Tibial nerve (tissue), 4 donors: Measurements from ENCODE around the gene FBXL20. TPM values are rescaled to one million over a fixed set of nuclear protein-coding genes. Genes with fewer than 3 reads are reported as not detected.
A peak's percentile ranks its signal among the peaks of the same experiment; 100 is the strongest.

Experiments used
- DNase-seq, 2 donors: peaks; one replicate each; pipeline ENCODE4 v3.0.0-alpha.2; 2019; ENCODE audit warnings: low spot score in 2 of 2
- H3K27ac ChIP-seq, 4 donors: fragments of 200-600 bp; sonication (generic) in 3 of 4; one replicate each; pipeline ENCODE4 v1.5.1; 2017 to 2019; ENCODE audit warnings: mild to moderate bottlenecking in 1 of 4
- H3K27me3 ChIP-seq, 2 donors: fragments of 200-600 bp; sonication (generic) in 1 of 2; one replicate each; pipeline versions ENCODE4 v1.5.1 to v1.6.0; 2017 to 2019
- H3K36me3 ChIP-seq, 3 donors: fragments of 200-600 bp; sonication (generic); one replicate each; pipeline ENCODE4 v1.5.1; 2018 to 2019
- H3K4me1 ChIP-seq, 4 donors: fragments of 200-600 bp; sonication (generic) in 3 of 4; one replicate each; pipeline ENCODE4 v1.5.1; 2017 to 2019
- H3K4me3 ChIP-seq, 4 donors: fragments of 200-600 bp; sonication (generic) in 3 of 4; one replicate each; pipeline ENCODE4 v1.5.1; 2017 to 2019; ENCODE audit warnings: mild to moderate bottlenecking in 1 of 4, moderate library complexity in 1 of 4
- H3K9me3 ChIP-seq, 4 donors: fragments of 200-600 bp; sonication (generic) in 3 of 4; one replicate each; pipeline ENCODE4 v1.5.1; 2017 to 2019
- CTCF ChIP-seq, 5 experiments: fragments of 200-600 bp in 3 of 5; fragments of 450-650 bp in 2 of 5; sonication (generic) in 3 of 5; IDR thresholded peaks; one replicate each; pipeline ENCODE4 v1.5.1; 2016 to 2019; ENCODE audit warnings: antibody characterized with exemption in 5 of 5, mild to moderate bottlenecking in 3 of 5, moderate library complexity in 2 of 5
- EP300 ChIP-seq, 2 donors: sonication (generic); formaldehyde crosslinking; IDR thresholded peaks; one replicate each; pipeline ENCODE4 v1.6.1; 2017; ENCODE audit warnings: antibody characterized with exemption in 2 of 2, mild to moderate bottlenecking in 1 of 2
- POLR2A ChIP-seq, 2 donors: fragments of 450-650 bp; IDR thresholded peaks; one replicate each; pipeline ENCODE4 v1.6.1; 2017; ENCODE audit warnings: antibody characterized with exemption in 2 of 2, mild to moderate bottlenecking in 2 of 2, moderate library complexity in 2 of 2
- WGBS, 2 donors: methylation state at CpG; one replicate each; pipeline ENCODE4 v1.1.5; 2018; 5-methylcytosine and 5-hydroxymethylcytosine counted together
- total RNA-seq, 4 donors: library from RNA; depleted of rRNA; stranded (reverse); fragments of >200 nt; gene quantifications; one replicate each; pipeline ENCODE4 v1.1.0, GENCODE V29; 2016

Gene FBXL20
- total RNA-seq = 10 to 100 TPM; 21.1 to 32.4 (median 30.4) TPM

- peak within 1 kb of the TSS; percentile 78 to 100 (median 94) for H3K4me3 ChIP-seq
- no peaks in the 10 kb centered on the region for H3K27me3 ChIP-seq
- H3K36me3 ChIP-seq = peaks cover 0 to 15% (median 0%) of the 10 kb centered on the region in 3 donors
- no peaks in the 10 kb centered on the region for H3K9me3 ChIP-seq
- H3K4me1 ChIP-seq = peaks cover 0 to 34% (median 17%) of the 10 kb centered on the region in 4 donors
- WGBS, 2 donors = 0 to 1% methylated on average over 37 to 69 of the region's 86 CpGs
- peak; percentile 28 to 86 for TF ChIP-seq EP300 (IDR thresholded peaks at IDR 0.05)
- TF ChIP-seq CTCF (IDR thresholded peaks at IDR 0.05) = peak in 1 of 5 experiments; percentile 24
- peak; percentile 69 to 86 for TF ChIP-seq POLR2A (IDR thresholded peaks at IDR 0.05)
- peak; percentile 91 to 94 for DNase-seq
- peak within 1 kb of the TSS; percentile 82 to 91 (median 90) for H3K27ac ChIP-seq
These were observed at the start of gene FBXL20 for GRCh38 chr17:39401412-39402243. Gene FBXL20, minus strand, starts transcription at chr17:39401626. Its CDS starts 224 bp downstream, at chr17:39401402.

- H3K4me1 ChIP-seq = peaks cover 0 to 35% (median 9%) of the 10 kb centered on the region in 4 donors
- 0 to 1% methylated on average over 36 to 37 of the region's 37 CpGs for WGBS, 2 donors
- H3K36me3 ChIP-seq = peaks cover 0 to 30% (median 12%) of the 10 kb centered on the region in 3 donors
- H3K4me3 ChIP-seq = peak within 1 kb of the TSS; percentile 44 to 84 (median 72)
- no peaks in the 10 kb centered on the region for H3K9me3 ChIP-seq
- peak; percentile 87 to 93 for DNase-seq
- peak within 1 kb of the TSS; percentile 68 to 91 (median 86) for H3K27ac ChIP-seq
- H3K27me3 ChIP-seq = no peaks in the 10 kb centered on the region
- TF ChIP-seq POLR2A (IDR thresholded peaks at IDR 0.05) (peak in 1 of 2 donors; percentile 56), EP300 (IDR thresholded peaks at IDR 0.05) (peak in 1 of 2 donors; percentile 85), CTCF (IDR thresholded peaks at IDR 0.05) (no peak)
These were observed 49.6 kb upstream of the FBXL20 start, which contains the start of gene MED1 for GRCh38 chr17:39450847-39451581. Gene MED1, minus strand, starts transcription at chr17:39451263. Its CDS starts 201 bp downstream, at chr17:39451062.

GRCh38 chr17:39450051-39450450 lies 48.6 kb upstream of the FBXL20 start:
- H3K27me3 ChIP-seq = no peaks in the 10 kb centered on the region
- H3K9me3 ChIP-seq = no peaks in the 10 kb centered on the region
- DNase-seq = no peak
- H3K36me3 ChIP-seq = peaks cover 0 to 40% (median 13%) of the 10 kb centered on the region in 3 donors
- H3K27ac ChIP-seq = no peak overlapping the region
- peak overlapping the region in 3 of 4 donors; percentile 44 to 84 (median 75) for H3K4me3 ChIP-seq
- H3K4me1 ChIP-seq = peaks cover 0 to 35% (median 9%) of the 10 kb centered on the region in 4 donors
- WGBS, 2 donors = 89 to 93% methylated on average over 13 of the region's 13 CpGs
- no peak for TF ChIP-seq EP300 (IDR thresholded peaks at IDR 0.05)
- TF ChIP-seq CTCF (IDR thresholded peaks at IDR 0.05) = no peak
- no peak for TF ChIP-seq POLR2A (IDR thresholded peaks at IDR 0.05)

GRCh38 chr17:39447561-39447960 lies 46.1 kb upstream of the FBXL20 start:
- 88 to 90% methylated on average over 5 of the region's 5 CpGs for WGBS, 2 donors
- Histone ChIP-seq H3K4me3 (no peak overlapping the region), H3K4me1 (peaks cover 0 to 35% (median 9%) of the 10 kb centered on the region in 4 donors), H3K9me3 (no peaks in the 10 kb centered on the region), H3K27ac (no peak overlapping the region), H3K27me3 (no peaks in the 10 kb centered on the region), H3K36me3 (peaks cover 0 to 64% (median 21%) of the 10 kb centered on the region in 3 donors)
- TF ChIP-seq CTCF (IDR thresholded peaks at IDR 0.05) = no peak
- TF ChIP-seq POLR2A (IDR thresholded peaks at IDR 0.05) = no peak
- TF ChIP-seq EP300 (IDR thresholded peaks at IDR 0.05) = no peak
- no peak for DNase-seq
